CD4-positive, CD25-positive, alpha-beta regulatory T cell (primary cell): ENCODE data around the gene SFT2D2. TPM values are rescaled to one million over a fixed set of nuclear protein-coding genes. Genes with fewer than 3 reads are reported as not detected.

Experiments used
- ATAC-seq, 2 donors: fragments of 150-1000 bp; cut with Tn5 transposase; one replicate each; pipeline ENCODE4 v1.10.0; 2021; ENCODE audit warnings: low read depth in 2 of 2, moderate number of reproducible peaks in 2 of 2, moderate library complexity in 1 of 2
- DNase-seq, 3 donors: peaks; one replicate each; pipeline versions ENCODE4 v3.0.0 to v3.0.0-alpha.2; 2012 to 2022; ENCODE audit warnings: mixed read lengths in 1 of 3
- H3K27ac ChIP-seq: one replicate; pipeline ENCODE4 v1.7.0; 2013; ENCODE audit warnings: mild to moderate bottlenecking, low read length; ENCODE audit not compliant: insufficient read depth, poor library complexity, severe bottlenecking
- H3K27me3 ChIP-seq: one replicate; pipeline ENCODE4 v1.7.0; 2013; ENCODE audit warnings: low read length; ENCODE audit not compliant: control insufficient read depth, insufficient read depth
- H3K36me3 ChIP-seq: one replicate; pipeline ENCODE4 v1.7.0; 2013; ENCODE audit warnings: mild to moderate bottlenecking, low read length, moderate library complexity; ENCODE audit not compliant: control insufficient read depth, insufficient read depth
- H3K4me1 ChIP-seq: 2 replicates; pipeline ENCODE4 v1.7.0; 2013; ENCODE audit warnings: mild to moderate bottlenecking, low read length; ENCODE audit not compliant: insufficient read depth, control insufficient read depth, poor library complexity, severe bottlenecking
- H3K4me3 ChIP-seq: one replicate; pipeline ENCODE4 v1.7.0; 2013; ENCODE audit warnings: low read depth, mild to moderate bottlenecking, low read length, moderate library complexity
- H3K9me3 ChIP-seq, 2 experiments: 1 replicate in 1 of 2; 2 replicates in 1 of 2; pipeline ENCODE4 v1.7.0; 2013; ENCODE audit warnings: low read length in 2 of 2, mild to moderate bottlenecking in 1 of 2, moderate library complexity in 1 of 2; ENCODE audit not compliant: control insufficient read depth in 2 of 2
- H3K27ac Mint-ChIP-seq, 3 donors: one replicate each; pipeline ENCODE4 v1.8.0; 2020 to 2022; ENCODE audit warnings: mild to moderate bottlenecking in 3 of 3, mixed read lengths in 3 of 3, moderate library complexity in 2 of 3
- H3K27me3 Mint-ChIP-seq: one replicate; pipeline ENCODE4 v1.8.0; 2022; ENCODE audit warnings: mild to moderate bottlenecking, mixed read lengths
- H3K36me3 Mint-ChIP-seq: one replicate; pipeline ENCODE4 v1.8.0; 2020; ENCODE audit warnings: mixed read lengths
- H3K4me1 Mint-ChIP-seq, 4 donors: one replicate each; pipeline ENCODE4 v1.8.0; 2020 to 2022; ENCODE audit warnings: mixed read lengths in 4 of 4, mild to moderate bottlenecking in 1 of 4
- H3K4me3 Mint-ChIP-seq, 4 donors: one replicate each; pipeline ENCODE4 v1.8.0; 2020 to 2022; ENCODE audit warnings: mild to moderate bottlenecking in 4 of 4, mixed read lengths in 4 of 4, moderate library complexity in 3 of 4
- H3K9me3 Mint-ChIP-seq, 7 donors: one replicate each; pipeline ENCODE4 v1.8.0; 2020 to 2022; ENCODE audit warnings: mixed read lengths in 7 of 7, mild to moderate bottlenecking in 3 of 7, moderate library complexity in 2 of 7
- polyA plus RNA-seq, 4 donors: library from polyadenylated mRNA; unstranded; fragments of 300-500 nt; fragmentation: Illumina TruSeq; gene quantifications; one replicate each; pipeline ENCODE4 v1.2.3, GENCODE V29; 2021
- total RNA-seq: library from RNA; stranded (reverse); gene quantifications from one replicate; pipeline ENCODE4 v1.2.3, GENCODE V29; 2022

Gene SFT2D2
- total and polyA plus RNA-seq, 5 donors from 2014 or later: 47.1 to 72.2 (median 52.0) TPM

DNA sequence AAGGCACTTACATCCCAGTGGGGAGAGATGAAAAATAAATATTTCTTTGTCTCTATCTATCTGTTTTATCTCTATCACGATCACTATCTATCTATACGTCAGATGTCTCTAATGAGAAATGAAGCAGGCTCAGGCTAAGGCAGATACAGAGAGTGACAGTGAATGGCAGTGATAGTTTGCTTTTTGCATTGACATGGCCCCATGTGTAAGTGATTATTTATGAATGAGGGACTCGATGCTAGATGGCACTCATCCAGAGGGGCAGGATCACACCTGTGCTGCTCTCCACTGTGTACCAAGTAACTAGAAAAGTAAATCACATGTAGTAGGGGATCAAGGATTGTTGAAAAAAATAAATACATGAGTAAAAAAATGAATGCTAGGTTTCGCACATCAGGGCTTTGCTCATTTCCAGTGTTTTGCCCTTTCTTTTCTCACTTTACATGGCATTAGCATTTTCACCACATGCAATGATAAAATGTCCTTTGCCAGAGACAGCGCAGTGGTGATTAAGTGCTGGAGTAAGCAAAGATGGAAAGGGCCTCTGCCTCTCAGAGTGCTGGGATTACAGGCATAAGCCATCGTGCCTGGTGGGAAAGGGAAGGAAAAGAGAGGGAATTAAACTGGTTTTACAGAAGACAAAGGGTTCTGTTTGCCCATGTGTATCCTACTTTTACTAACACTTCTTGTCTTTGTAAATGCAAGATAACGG, 71.4 kb downstream of the SFT2D2 start:
- DNase-seq (no peak), ATAC-seq (no peak)
- no peak overlapping the region for H3K4me3 Mint-ChIP-seq
- H3K9me3 ChIP-seq: no peaks in the 10 kb centered on the region
- no peaks in the 10 kb centered on the region for H3K27me3 ChIP-seq
- peaks cover 16% of the 10 kb centered on the region for H3K36me3 Mint-ChIP-seq
- H3K36me3 ChIP-seq: peaks cover 2% of the 10 kb centered on the region
- H3K4me1 Mint-ChIP-seq: no peaks in the 10 kb centered on the region
- no peak overlapping the region for H3K27ac ChIP-seq
- H3K4me3 ChIP-seq: no peak overlapping the region
- H3K27ac Mint-ChIP-seq: no peak overlapping the region
- H3K4me1 ChIP-seq: no peaks in the 10 kb centered on the region
- no peaks in the 10 kb centered on the region for H3K27me3 Mint-ChIP-seq
- no peaks in the 10 kb centered on the region for H3K9me3 Mint-ChIP-seq

DNA sequence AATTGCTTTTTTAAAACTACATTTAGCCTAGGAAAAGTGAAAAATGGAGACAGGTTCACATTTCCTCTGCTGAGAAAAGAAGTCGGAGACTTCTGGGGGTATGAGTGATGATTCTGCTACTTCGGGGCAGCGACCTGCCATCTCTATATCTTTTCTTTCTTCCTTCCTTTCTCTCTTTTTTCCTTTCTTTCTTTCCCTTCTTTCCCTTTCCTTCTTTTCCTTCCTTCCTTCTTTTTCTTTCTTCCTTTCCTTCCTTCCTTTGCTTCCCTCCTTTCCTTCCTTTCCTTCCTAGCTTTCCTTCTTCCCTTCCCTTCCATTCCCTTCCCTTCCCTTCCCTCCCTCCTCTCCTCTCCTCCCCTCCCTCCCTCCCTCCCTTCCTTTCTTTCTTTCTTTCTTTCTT, 72.6 kb downstream of the SFT2D2 start:
- Histone ChIP-seq H3K36me3 (peaks cover 2% of the 10 kb centered on the region), H3K27me3 (no peaks in the 10 kb centered on the region), H3K27ac (no peak overlapping the region), H3K9me3 (no peaks in the 10 kb centered on the region), H3K4me1 (no peaks in the 10 kb centered on the region), H3K4me3 (no peak overlapping the region)
- DNase-seq (no peak), ATAC-seq (no peak)
- no peaks in the 10 kb centered on the region for H3K27me3 Mint-ChIP-seq
- no peak overlapping the region for H3K4me3 Mint-ChIP-seq
- H3K27ac Mint-ChIP-seq: no peak overlapping the region
- no peaks in the 10 kb centered on the region for H3K4me1 Mint-ChIP-seq
- H3K9me3 Mint-ChIP-seq: no peaks in the 10 kb centered on the region
- H3K36me3 Mint-ChIP-seq: peaks cover 10% of the 10 kb centered on the region

DNA sequence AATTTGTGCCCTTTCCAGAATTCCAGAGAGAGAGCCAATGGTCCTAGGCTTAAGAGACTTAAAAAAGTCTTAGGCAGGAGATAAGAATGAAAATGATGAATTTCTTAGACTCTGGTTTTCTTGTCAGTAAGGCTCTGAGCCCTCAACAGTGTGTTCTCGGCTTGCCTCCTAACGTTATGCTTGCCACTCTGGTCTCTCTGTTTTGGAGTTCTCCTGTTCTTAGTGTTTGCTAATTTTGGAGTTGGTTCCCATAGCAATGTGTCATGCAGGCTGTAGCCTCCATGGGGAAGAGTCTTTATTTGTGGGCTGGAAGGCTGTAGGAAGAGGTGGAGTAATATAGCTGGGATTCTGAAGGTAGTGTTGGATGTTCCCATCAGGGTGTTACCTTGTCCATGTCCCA, 74.8 kb downstream of the SFT2D2 start:
- H3K27ac Mint-ChIP-seq: no peak overlapping the region
- Histone ChIP-seq H3K4me1 (no peaks in the 10 kb centered on the region), H3K27ac (no peak overlapping the region), H3K27me3 (no peaks in the 10 kb centered on the region), H3K4me3 (no peak overlapping the region), H3K36me3 (peaks cover 2% of the 10 kb centered on the region), H3K9me3 (no peaks in the 10 kb centered on the region)
- no peaks in the 10 kb centered on the region for H3K4me1 Mint-ChIP-seq
- peaks cover 11% of the 10 kb centered on the region for H3K36me3 Mint-ChIP-seq
- no peaks in the 10 kb centered on the region for H3K9me3 Mint-ChIP-seq
- DNase-seq (no peak), ATAC-seq (no peak)
- no peak overlapping the region for H3K4me3 Mint-ChIP-seq
- H3K27me3 Mint-ChIP-seq: no peaks in the 10 kb centered on the region

DNA sequence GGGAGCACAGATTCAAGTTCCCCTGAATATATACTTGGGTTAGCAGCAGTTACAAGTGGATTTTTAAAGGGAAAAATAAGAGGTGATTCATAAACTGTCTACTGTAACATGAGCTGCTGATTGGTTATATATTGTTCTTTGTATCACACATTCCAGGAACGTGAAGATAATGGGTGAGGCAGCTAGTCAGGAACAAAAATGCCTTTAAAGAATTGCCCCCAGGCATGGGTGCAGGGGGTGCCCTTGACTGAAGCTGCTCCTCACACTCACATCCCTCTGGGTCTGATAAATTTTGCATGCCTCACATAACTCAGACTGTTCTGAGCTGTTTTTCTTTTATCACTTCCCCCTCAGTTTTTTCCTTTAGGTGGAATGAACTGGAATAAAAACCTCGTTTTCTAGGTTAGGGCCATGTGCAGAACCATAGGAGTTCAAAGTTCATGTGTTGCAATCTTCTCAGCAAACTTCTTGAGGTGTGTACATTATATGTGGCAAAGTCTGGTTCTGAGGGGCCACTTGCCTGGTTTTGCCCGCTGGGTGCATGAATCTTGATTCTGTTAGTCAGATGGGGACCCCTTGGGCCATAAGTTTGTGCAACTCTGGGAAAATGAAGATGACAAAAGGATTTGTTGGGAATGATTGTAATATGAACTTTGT, 76.0 kb downstream of the SFT2D2 start:
- no peak overlapping the region for H3K27ac ChIP-seq
- H3K36me3 Mint-ChIP-seq: peaks cover 16% of the 10 kb centered on the region
- H3K9me3 Mint-ChIP-seq: no peaks in the 10 kb centered on the region
- no peak for ATAC-seq
- no peaks in the 10 kb centered on the region for H3K4me1 ChIP-seq
- H3K4me3 Mint-ChIP-seq: no peak overlapping the region
- no peaks in the 10 kb centered on the region for H3K27me3 Mint-ChIP-seq
- no peaks in the 10 kb centered on the region for H3K4me1 Mint-ChIP-seq
- no peak for DNase-seq
- H3K27ac Mint-ChIP-seq: no peak overlapping the region
- H3K36me3 ChIP-seq: peaks cover 2% of the 10 kb centered on the region
- no peaks in the 10 kb centered on the region for H3K27me3 ChIP-seq
- H3K9me3 ChIP-seq: no peaks in the 10 kb centered on the region
- no peak overlapping the region for H3K4me3 ChIP-seq

Other genes starting within 250 kb of the SFT2D2 start
- gene GPR161, start 89.1 kb upstream of the SFT2D2 start, total RNA-seq: not detected
- not detected for gene GPR161, start 89.1 kb upstream of the SFT2D2 start, polyA plus RNA-seq
- 25.0 TPM for gene TIPRL, start 47.0 kb upstream of the SFT2D2 start, total RNA-seq
- gene TIPRL, start 47.0 kb upstream of the SFT2D2 start, polyA plus RNA-seq: 10 to 100 TPM; 43.2 to 61.3 (median 44.5) TPM
- gene TBX19, start 54.9 kb downstream of the SFT2D2 start, total RNA-seq: 3.8 TPM
- gene TBX19, start 54.9 kb downstream of the SFT2D2 start, polyA plus RNA-seq: 1 to 10 TPM; 1.3 to 2.8 (median 1.8) TPM